CD4-positive, alpha-beta T cell treated with Interferon gamma for 1 hour (primary cell): ENCODE measurements around the gene SLC25A26.
A peak's percentile ranks its signal among the peaks of the same experiment; 100 is the strongest.
"Not testable (repeated sequence)": the region's sequence is repeated elsewhere in the genome, so short reads cannot be mapped to it uniquely, and the experiment has no call there.

ENCODE experiments used
- DNase-seq: peaks from one replicate; pipeline ENCODE4 v3.0.0-alpha.2; 2020

SLC25A26 gene

DNA sequence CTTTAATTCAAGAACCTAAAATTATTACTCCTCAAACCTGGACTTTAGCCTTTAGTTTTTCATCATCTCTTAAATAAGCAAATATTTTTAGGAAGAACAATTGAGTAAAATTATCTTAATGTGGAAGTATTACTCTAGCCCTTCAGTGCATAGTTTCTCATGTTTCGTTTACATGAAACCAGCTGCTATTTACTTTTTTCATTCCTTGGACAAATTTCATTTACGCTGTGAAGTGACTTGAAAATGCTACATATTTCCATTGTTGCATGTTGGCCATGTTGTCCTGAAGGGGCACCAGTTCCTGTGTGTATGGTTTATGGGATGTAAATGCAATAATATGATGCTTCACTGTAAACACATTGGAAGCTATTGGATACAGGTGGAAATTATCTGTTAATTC lies 49.9 kb downstream of the SLC25A26 start:
- no peak for DNase-seq

DNA sequence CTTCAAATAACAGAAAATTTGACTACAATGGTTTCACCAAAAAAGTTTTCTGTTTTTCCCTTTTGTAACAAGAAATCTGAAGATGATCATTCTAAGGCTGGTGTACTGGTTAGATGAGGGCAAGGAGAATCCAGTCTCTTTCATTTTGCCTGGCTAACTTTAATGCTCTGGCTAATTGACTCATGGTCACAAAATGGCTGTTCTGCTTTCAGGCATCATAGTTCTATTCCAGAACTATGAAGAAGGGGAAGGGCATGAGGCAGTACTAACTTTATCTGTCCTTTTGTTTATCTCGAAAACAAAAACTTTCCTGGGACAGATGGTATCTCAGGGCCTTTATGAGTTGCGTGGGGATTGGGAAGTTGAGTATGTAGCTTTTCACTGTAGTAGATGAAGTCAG lies 50.4 kb downstream of the SLC25A26 start:
- DNase-seq = no peak

DNA sequence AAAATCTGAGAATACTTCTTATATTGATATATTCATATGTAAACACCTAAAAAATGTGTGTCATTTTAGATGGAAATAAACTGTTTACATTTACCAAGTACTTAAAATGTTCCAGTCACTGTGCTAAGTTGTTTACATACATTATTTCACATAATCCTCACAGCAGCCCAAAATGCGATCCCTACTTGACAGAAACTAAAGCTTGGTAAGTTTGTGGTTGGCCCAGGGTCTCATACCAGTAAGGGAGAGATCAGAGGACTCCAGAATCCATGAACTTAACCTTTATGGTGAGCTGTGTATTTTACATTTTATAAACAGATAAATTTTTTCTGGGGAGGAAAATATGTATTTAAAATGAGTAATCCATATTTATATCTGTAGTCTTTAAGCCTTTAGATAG lies 51.2 kb downstream of the SLC25A26 start:
- no peak for DNase-seq

DNA sequence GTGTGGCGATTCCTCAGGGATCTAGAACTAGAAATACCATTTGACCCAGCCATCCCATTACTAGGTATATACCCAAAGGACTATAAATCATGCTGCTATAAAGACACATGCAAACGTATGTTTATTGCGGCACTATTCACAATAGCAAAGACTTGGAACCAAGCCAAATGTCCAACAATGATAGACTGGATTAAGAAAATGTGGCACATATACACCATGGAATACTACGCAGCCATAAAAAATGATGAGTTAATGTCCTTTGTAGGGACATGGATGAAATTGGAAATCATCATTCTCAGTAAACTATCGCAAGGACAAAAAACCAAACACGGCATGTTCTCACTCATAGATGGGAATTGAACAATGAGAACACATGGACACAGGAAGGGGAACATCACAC lies 54.0 kb downstream of the SLC25A26 start:
- DNase-seq = not testable (repeated sequence)

DNA sequence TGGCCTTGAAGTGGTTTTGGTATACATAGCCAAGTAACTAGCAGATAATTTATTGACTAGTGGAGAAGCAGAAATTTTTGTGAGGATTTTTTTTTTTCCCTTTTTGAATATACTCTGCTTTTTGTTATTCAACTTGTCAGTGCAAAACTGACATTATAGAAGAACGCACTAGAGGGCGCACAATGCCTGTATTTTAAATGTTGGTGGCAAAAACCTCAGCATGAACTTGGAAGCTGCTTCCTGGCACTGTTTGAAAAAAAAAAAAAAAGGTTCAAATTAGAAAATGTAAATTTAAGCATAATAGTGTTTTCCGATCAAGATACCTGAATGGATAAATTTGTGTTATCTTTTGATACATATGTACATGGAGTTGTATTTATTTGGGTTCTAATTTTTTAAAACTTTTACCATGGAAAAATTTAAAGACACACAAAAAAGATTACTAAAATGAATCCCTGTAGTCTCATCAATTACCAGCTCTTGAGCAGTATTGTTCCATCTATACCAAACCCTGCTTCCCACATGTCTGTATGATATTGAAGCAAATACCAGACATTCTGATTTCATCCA lies 56.0 kb downstream of the SLC25A26 start:
- peak; percentile 42 for DNase-seq

DNA sequence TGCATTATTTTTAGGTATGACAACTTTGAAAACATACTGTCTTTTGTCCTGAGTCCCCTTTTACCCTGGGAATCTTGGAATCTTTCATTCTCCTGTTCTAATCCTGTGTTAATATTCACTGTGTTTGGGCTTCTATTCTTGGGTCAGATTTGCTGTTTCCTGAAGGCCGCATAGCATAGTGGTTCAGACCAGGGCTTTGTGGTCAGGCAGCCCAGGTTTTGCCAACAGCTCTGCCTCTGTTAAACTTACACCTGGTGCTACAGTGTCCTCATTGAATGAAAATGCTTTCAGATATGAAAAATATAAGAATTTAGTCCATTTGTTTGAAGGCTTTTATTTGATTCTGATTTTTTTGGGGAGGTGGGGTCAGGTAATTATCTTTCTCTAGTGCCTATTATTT lies 58.4 kb downstream of the SLC25A26 start:
- DNase-seq = no peak

DNA sequence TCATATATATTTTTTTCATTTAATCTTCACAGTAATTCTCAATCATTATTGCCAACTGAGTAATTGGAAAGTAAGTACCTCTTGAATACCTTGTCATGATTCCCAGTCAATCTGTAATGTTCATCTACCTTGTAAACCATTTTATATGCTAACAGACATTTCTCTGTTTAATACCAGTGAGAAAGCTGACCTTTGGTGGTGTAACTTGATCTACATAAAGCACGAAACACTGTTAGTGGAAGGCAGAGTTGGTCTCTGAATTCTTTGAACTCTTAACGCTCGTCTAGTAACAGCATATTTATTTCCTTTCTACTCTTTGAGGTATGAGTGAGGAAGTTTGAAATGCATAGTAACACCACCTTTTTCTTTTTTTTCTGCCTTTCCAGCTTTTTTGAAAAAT lies 59.5 kb downstream of the SLC25A26 start:
- DNase-seq = no peak

DNA sequence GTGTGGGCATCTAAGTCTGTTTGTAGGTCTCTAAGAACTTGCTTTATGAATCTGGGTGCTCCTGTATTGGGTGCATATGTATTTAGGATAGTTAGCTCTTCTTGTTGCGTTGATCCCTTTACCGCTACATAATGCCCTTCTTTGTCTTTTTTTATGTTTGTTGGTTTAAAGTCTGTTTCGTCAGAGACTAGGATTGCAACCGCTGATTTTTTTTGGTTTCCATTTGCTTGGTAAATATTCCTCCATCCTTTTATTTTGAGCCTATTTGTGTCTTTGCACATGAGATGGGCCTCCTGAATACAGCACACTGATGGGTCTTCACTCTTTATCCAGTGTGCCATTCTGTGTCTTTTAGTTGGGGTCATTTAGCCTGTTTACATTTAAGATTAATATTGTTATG lies 71.1 kb downstream of the SLC25A26 start:
- not testable (repeated sequence) for DNase-seq

DNA sequence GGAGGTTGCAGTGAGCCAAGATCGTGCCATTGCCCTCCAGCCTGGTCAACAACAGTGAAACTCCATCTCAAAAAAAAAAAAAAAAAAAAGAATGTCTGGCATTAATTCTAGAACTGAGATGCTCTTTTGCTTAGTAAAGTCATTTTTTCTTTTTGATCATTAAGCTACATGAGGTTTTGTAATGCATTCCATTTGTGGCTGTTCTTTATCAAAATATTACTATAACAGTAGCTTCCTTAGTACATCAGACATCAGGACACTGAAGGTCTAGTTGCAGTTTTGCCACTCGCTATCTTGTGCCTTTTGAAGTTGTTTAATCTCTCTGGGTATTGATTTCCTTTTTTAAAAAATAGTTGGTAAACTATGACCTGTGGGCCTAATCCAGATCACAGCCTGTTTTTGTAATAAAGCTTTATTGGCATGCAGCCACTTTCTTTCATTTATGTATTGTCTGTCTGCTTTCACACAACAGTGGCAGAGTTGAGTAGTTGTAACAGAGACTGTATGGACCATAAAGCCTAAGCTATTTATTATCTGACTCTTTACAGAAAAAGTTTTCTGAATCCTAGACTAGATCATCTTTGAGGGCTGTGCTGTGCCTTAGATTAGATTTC lies 76.6 kb downstream of the SLC25A26 start:
- no peak for DNase-seq

DNA sequence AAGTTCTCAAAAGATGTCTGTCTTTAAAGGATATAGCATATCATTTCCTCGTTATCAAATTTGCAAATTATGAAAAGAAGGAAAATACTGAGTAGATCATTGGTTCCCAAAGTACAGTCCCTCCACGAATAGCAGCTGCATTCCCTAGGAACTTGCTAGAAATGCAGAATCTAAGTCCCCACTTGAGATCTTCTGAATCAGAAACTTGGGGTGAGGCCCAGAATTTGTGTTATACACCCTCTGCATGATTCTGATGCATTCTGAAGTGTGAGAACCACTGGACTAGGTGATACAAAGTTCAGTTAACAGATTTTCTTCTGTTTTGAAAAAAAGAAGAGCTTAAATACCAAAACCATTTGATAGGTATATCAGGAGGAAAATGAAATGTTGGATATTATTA lies 77.1 kb downstream of the SLC25A26 start:
- DNase-seq = no peak

DNA sequence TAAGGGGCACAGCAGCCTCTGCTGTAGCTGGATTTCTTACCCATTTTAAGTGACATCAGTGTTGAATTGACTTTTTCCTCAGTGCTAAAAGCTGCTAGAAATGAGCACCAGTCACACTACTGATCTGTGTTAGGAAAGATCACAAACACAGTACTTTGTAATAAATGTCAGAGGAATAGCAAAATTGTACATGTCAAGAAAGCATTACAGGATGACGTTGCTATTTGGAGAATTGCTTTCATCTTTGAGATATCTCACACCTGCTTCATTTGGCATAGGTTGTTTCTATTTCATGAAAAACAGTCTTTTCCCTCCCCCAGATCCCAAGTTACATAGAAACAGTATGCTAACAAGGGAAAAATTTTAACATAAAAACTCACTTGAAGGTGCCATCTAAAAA lies 77.8 kb downstream of the SLC25A26 start:
- no peak for DNase-seq

DNA sequence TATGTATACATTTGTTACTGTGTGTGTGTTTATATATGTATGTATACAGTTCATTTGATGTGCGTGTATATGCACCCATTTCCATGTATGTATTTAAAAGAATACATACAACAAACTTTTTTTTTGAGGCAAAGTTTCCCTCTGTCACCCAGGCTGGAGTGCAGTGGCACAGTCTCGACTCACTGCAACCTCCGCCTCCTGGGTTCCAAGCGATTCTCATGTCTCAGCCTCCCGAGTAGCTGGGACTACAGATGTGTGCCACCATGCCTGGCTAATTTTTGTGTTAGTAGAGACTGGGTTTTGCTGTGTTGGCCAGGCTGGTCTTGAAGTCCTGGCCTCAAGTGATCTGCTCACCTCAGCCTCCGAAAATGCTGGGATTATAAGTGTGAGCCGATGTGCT lies 78.3 kb downstream of the SLC25A26 start:
- DNase-seq = not testable (repeated sequence)

DNA sequence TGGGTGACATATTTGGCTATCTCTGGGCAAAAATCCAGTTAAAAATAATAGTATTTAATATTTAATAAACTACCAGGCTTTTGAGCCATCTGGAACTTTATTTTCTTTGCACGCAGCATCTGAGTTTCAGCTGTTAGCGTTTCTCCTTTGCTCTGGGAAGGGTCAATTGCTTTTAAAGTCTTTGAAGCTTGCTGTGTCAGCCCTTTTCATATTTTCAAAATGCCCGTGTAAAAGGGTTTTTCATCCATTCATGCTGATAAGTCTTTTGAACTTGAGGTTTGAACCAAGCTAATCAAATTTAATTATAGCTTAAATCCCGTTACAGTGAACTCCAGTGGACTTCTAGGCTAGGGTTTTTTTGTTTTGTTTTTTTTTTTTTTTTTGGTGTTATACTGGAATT lies 79.1 kb downstream of the SLC25A26 start:
- no peak for DNase-seq

DNA sequence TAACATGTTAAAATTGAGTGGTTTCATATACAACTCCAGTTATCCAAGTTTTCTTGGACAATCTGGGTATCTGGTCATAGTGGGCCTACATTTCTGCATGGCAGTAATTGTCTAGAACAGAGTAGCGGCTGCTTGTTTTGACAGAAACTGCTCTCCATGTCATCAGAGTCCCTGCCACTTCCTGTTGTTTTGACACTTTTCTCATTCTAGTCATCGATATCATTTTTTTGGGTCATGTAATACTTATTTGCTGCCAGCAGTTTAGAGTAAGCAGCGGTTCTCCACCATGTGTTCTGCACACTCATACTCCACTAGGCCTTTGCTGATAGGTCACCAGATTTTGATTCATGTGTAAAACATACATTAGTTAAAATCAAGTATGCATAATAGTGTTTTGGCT lies 81.5 kb downstream of the SLC25A26 start:
- DNase-seq = peak; percentile 69

DNA sequence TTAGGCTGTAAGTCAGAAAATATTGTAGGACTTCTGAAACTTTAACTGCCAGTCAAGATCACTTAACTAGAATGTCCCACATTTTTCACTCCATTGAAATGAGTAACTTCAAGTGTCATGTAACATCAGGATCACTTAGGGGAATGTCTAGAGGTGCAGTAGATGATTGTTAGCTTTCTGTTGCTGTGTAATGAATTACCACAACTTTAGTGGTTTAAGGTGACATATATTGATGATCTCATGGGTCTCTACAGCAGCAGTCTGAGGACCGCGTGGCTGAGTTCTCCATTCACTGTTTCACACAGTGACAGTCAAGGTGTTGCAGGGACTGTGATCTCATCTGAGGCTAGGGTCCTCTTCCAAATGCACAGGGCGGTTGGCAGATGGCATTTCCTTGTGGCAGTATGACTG lies 82.7 kb downstream of the SLC25A26 start:
- DNase-seq = peak; percentile 66

DNA sequence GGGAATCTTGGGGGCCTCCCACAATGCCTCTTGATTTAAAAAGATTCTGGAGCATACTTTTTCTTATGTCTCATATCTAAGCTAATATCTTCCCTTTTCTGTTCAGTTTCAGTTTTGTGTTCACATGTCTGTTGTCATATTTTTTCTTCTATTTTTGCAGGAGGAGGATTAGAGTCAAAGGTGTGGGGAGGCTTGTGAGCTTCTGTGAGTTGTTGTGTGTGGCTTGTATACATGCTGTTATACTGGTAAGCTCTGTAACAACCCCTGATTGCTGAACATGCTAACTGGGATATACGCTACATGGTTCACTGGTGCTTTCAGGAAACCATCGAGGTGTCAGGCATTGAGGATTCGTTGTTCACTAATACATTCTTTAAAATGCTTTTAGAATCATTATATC lies 83.5 kb downstream of the SLC25A26 start:
- no peak for DNase-seq

DNA sequence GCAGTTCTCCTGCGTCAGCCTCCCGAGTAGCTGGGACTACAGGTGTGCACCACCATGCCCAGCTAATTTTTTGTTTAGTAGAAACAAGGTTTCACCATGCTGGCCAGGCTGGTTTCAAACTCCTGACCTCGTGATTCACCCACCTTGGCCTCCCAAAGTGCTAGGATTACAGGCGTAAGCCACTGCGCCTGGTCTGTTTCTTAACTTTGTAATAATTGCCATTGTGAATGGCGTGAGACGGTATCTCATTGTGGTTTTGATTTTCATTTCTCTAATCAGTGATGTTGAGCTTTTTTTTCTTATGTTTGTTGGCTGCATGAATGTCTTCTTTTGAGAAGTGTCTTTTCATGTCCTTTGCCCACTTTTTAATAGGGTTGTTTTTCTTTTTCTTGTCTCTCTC lies 85.3 kb downstream of the SLC25A26 start:
- not testable (repeated sequence) for DNase-seq

DNA sequence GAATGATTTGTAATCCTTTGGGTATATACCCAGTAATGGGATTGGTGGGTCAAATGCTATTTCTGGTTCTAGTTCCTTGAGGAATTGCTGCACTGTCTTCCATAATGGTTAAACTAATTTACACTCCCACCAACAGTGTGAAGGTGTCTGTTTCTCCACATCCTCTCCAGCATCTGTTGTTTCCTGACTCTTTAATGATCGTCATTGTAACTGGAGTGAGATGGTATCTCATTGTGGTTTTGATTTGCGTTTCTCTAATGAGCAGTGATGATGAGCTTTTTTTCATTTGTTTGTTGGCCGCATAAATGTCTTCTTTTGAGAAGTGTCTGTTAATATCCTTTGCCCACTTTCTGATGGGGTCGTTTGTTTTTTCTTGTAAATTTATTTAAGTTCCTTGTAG lies 86.2 kb downstream of the SLC25A26 start:
- DNase-seq = not testable (repeated sequence)

DNA sequence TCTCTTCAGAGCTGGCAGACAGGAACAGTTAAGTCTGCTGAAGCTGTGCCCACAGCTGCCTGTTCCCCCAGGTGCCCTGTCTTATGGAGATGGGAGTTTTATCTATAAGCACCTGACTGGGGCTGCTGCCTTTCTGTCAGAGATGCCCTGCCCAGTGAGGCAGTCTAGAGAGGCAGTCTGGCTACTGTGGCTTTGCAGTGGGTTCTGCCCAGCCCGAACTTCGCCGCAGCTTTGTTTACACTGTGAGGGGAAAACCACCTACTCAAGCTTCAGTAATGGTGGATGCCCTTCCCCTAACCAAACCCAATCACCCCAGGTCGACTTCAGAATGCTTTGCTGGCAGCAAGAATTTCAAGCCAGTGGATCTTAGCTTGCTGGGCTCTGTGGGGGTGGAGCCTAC lies 91.2 kb downstream of the SLC25A26 start:
- DNase-seq = peak; percentile 40

DNA sequence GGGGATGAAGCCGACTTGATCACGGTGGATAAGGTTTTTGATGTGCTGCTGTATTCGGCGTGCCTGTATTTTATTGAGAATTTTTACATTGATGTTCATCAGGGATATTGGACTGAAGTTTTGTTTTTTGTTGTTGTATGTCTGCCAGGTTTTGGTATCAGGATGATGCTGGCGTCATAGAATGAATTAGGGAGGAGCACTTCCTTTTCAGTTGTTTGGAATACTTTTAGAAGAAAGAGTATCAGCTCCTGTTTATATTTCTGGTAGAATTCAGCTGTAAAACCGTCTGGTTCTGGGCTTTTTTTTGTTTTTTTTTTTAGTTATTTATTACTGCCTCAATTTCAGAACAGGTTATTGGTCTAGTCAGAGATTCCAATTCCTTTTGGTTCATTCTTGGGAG lies 93.7 kb downstream of the SLC25A26 start:
- no peak for DNase-seq

DNA sequence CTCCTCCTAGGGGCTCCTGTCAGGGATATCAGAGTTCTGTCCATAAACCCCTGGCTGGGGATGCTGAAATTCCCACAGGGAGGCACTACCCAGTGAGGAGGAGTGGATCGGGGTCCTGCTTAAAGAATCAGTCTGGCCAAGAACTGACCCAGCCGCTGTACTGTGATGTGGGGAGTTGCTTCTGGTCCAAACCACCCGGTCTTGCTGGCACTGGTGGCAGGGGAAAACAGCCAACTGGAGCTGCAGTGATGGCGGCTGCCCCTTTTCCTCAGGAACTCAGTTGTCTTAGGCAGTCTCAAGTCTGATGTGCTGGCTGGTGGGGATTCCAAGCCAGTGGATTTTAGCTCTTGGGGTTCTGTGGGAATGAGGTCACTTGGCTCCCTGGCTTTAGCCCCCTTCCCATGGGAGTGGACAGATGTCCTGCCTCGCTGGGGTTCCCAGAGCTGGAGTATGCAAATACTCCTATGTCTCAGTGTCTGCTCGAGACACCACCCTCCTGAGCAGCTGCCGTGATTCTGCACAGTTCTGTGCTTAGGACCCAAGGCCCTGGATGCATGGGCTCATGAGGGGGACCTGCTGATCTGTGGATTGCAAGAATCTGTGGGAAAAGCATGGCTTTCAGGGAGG lies 97.1 kb downstream of the SLC25A26 start:
- no peak for DNase-seq

DNA sequence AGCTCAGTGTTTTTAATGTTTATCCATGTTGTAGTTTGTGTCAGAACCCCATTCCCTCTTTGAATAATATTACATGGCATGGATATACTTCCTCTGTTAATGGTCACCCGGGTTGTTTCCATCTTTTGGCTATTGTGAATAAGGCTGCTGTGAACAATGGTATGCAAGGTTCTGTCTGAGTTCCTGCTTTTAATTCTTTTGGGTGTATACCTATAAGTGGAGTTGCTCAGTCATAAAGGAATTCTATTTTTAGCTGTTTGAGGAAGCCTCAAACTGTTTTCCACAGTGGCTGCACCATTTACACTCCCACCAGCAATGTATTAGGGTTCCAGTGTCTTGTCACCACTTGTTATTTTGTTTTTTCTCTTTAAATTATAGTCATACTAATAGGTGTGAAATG lies 99.6 kb downstream of the SLC25A26 start:
- DNase-seq = no peak

DNA sequence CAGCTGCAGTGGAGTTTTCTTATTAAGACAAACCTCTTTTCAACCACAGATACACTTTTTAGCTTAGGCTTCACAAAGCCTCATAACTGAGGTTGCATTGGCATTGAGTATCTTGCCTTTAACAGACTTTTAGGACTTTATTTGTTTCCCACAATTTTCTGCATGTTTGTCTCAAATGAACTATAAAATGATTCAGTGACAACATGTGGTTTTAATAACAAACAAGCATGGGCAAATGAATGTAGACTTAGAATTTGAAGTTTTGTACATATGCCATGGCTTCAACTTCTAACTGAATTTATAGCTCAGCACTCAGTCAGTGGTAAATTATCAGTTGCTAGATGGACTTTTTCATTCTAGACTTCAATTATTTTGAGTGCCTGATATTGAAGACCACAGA lies 101.6 kb downstream of the SLC25A26 start:
- DNase-seq = no peak

DNA sequence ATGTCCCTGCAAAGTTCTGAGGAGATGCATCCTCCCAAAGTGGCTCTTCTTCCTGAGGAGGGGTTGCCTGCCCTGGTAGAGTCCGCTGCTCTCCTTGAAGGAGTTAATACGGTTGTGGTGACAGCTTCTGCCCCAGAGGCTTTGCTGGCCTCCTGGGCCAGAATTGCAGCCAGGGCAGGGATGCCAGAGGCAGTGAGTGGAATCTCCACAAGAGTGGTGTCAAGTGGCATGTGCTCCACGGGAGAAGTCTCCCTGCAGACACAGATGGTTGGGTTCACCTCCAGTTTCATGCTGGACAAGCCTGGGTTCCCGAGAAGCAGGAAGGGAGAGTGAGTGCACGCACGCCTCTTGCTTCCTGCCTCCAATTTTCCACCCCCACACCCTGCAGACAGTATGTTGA lies 105.5 kb downstream of the SLC25A26 start:
- no peak for DNase-seq

DNA sequence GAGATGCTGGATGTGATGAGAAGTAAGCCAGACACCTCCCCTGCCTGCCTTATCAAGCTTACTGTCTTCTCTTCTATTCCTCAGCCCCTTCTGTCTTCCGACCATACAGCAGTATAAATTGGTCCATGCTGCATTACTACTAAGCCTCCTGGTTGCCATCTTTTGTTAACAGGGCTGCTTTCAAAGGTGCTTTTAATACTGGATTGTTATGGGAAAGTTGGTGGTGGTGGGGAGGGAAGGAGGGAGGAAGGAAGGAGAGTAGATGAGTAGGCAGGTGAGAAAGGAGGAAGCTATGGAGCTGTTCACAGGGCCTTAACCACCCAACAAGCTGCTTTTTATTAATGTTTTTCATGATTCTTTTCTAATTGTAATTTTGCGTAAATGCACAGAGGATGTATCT lies 114.9 kb downstream of the SLC25A26 start:
- DNase-seq = no peak
